PC-9 (cell line): ENCODE results near the gene SLC2A2.

Source experiments
- EZH2 ChIP-seq: fragments of 200-600 bp; sonication (generic); IDR thresholded peaks from 2 replicates; pipeline ENCODE4 v1.8.0; 2017; ENCODE audit warnings: antibody characterized with exemption, low read depth
- TF ChIP-seq, protein P1 (sequence below): fragments of 200-600 bp; sonication (generic); conservative IDR thresholded peaks from 2 replicates; pipeline ENCODE4 v1.6.1; 2017; ENCODE audit warnings: mixed run types, antibody characterized with exemption, mild to moderate bottlenecking, moderate library complexity

DNA sequence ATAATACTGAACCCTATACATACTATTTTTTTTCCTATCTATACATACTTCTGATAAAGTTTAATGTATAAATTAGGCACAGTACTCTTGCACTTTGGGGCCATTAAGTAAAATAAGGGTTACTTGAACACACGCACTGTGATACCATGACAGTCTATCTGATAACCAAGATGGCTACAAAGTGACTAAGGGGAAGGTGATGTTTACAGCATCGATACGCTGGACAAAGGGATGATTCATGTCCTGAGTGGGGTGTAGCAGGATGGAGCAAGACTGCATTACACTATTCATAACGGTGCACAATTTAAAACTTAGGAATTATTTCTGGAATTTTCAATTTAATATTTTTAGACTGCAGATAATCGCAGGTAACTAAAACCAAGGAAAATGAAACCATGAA lies 30.0 kb upstream of the SLC2A2 start:
- TF ChIP-seq, protein P1, sequence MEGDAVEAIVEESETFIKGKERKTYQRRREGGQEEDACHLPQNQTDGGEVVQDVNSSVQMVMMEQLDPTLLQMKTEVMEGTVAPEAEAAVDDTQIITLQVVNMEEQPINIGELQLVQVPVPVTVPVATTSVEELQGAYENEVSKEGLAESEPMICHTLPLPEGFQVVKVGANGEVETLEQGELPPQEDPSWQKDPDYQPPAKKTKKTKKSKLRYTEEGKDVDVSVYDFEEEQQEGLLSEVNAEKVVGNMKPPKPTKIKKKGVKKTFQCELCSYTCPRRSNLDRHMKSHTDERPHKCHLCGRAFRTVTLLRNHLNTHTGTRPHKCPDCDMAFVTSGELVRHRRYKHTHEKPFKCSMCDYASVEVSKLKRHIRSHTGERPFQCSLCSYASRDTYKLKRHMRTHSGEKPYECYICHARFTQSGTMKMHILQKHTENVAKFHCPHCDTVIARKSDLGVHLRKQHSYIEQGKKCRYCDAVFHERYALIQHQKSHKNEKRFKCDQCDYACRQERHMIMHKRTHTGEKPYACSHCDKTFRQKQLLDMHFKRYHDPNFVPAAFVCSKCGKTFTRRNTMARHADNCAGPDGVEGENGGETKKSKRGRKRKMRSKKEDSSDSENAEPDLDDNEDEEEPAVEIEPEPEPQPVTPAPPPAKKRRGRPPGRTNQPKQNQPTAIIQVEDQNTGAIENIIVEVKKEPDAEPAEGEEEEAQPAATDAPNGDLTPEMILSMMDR: no peak
- TF ChIP-seq EZH2: no peak
